Fibroblast of skin of right quadriceps (primary cell): ENCODE data around the gene REM2.

Experiments
- DNase-seq: peaks from one replicate; pipeline ENCODE4 v3.0.0-alpha.2; 2013

REM2 gene

DNA sequence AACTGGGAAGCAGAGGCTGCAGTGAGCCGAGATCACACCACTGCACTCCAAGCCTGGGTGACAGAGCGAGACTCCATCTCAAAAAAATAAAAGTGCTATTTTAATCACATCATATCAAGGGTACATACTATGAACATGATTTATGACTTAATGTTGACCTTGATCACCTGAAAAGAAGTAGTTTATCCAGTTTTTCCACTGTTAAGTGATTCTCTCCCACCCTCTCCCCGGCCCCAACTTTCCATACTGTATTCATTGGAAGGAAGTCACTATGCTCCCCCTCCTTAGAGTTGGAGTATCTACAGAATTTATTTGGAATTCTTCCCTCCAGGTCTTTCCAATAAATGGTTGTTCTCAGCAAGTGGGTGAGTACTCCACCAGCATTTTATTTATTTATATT, 49.1 kb downstream of the REM2 start:
- DNase-seq: no peak

GRCh38 chr14:22935156-22935555, 52.1 kb downstream of the REM2 start:
- no peak for DNase-seq
